Dendritic cell treated with granulocyte-macrophage colony-stimulating factor and Interleukin-4, amounts not matched to agents 40 ng/mL and 50 ng/mL, for 4 days (primary cell): ENCODE measurements around the gene TNNI2.
A peak's percentile ranks its signal among the peaks of the same experiment; 100 is the strongest.

Experiments used
- H3K27ac Mint-ChIP-seq: one replicate; pipeline ENCODE4 v1.8.0; 2022; ENCODE audit warnings: mild to moderate bottlenecking, mixed read lengths
- H3K27me3 Mint-ChIP-seq: one replicate; pipeline ENCODE4 v1.8.0; 2022; ENCODE audit warnings: mild to moderate bottlenecking, mixed read lengths
- H3K36me3 Mint-ChIP-seq: one replicate; pipeline ENCODE4 v1.8.0; 2022; ENCODE audit warnings: low read depth, mixed read lengths
- H3K4me1 Mint-ChIP-seq: one replicate; pipeline ENCODE4 v1.8.0; 2022; ENCODE audit warnings: low read depth, mixed read lengths
- H3K4me3 Mint-ChIP-seq: one replicate; pipeline ENCODE4 v1.8.0; 2022; ENCODE audit warnings: mild to moderate bottlenecking, moderate library complexity, mixed read lengths
- H3K9me3 Mint-ChIP-seq: one replicate; pipeline ENCODE4 v1.8.0; 2022; ENCODE audit warnings: mixed read lengths
- intact Hi-C: fragments of 100-400 bp; cut with micrococcal nuclease; formaldehyde crosslinking; loops from one replicate; pipeline ENCODE4 v1.15.0; 2022

The TNNI2 gene

GRCh38 chr11:1843098-1843473 is 4.3 kb downstream of the TNNI2 start:
- intact Hi-C loops = no loop called here
- peaks cover 35% of the 10 kb centered on the region for H3K36me3 Mint-ChIP-seq
- H3K27me3 Mint-ChIP-seq = no peaks in the 10 kb centered on the region
- peak overlapping the region; percentile 86 for H3K27ac Mint-ChIP-seq
- peaks cover 93% of the 10 kb centered on the region for H3K4me1 Mint-ChIP-seq
- no peaks in the 10 kb centered on the region for H3K9me3 Mint-ChIP-seq
- H3K4me3 Mint-ChIP-seq = no peak overlapping the region

- peak overlapping the region; percentile 86 for H3K27ac Mint-ChIP-seq
- H3K27me3 Mint-ChIP-seq = no peaks in the 10 kb centered on the region
- intact Hi-C loops = no loop called here
- H3K4me3 Mint-ChIP-seq = peak overlapping the region; percentile 33
- H3K36me3 Mint-ChIP-seq = peaks cover 42% of the 10 kb centered on the region
- peaks cover 93% of the 10 kb centered on the region for H3K4me1 Mint-ChIP-seq
- H3K9me3 Mint-ChIP-seq = no peaks in the 10 kb centered on the region
Measured at GRCh38 chr11:1843796-1844195, 5.0 kb downstream of the TNNI2 start.

- Mint-ChIP-seq H3K4me3 (peak overlapping the region; percentile 72), H3K36me3 (peaks cover 44% of the 10 kb centered on the region), H3K4me1 (peaks cover 94% of the 10 kb centered on the region), H3K27ac (peak overlapping the region; percentile 86), H3K27me3 (no peaks in the 10 kb centered on the region), H3K9me3 (no peaks in the 10 kb centered on the region)
- intact Hi-C loops = no loop called here
Measured at GRCh38 chr11:1844221-1845094, 5.7 kb downstream of the TNNI2 start.

DNA sequence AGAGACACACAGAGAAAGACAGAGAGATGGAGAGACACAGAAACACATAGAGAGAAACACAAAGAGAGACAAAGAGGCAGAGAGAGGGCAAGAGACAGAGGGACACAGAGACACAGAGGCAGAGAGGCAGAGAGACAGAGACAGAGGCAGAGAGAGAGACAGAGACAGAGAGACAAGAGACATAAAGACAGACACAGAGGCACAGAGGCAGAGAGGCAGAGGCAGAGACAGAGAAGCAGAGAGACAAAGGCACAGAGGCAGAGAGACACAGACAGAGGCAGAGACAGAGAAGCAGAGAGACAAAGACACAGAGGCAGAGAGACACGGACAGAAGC is 6.3 kb downstream of the TNNI2 start:
- H3K27ac Mint-ChIP-seq = peak overlapping the region; percentile 86
- H3K36me3 Mint-ChIP-seq = peaks cover 44% of the 10 kb centered on the region
- intact Hi-C loops = no loop called here
- peak overlapping the region; percentile 72 for H3K4me3 Mint-ChIP-seq
- peaks cover 94% of the 10 kb centered on the region for H3K4me1 Mint-ChIP-seq
- no peaks in the 10 kb centered on the region for H3K27me3 Mint-ChIP-seq
- no peaks in the 10 kb centered on the region for H3K9me3 Mint-ChIP-seq

GRCh38 chr11:1845561-1846452 is 7.0 kb downstream of the TNNI2 start:
- Mint-ChIP-seq H3K9me3 (no peaks in the 10 kb centered on the region), H3K27me3 (no peaks in the 10 kb centered on the region), H3K27ac (peak overlapping the region; percentile 86), H3K4me3 (peak overlapping the region; percentile 72), H3K4me1 (peaks cover 93% of the 10 kb centered on the region), H3K36me3 (peaks cover 44% of the 10 kb centered on the region)
- intact Hi-C loops = no loop called here

- H3K4me3 Mint-ChIP-seq = peak overlapping the region; percentile 72
- H3K36me3 Mint-ChIP-seq = peaks cover 44% of the 10 kb centered on the region
- intact Hi-C loops = no loop called here
- H3K27ac Mint-ChIP-seq = peak overlapping the region; percentile 86
- H3K9me3 Mint-ChIP-seq = no peaks in the 10 kb centered on the region
- no peaks in the 10 kb centered on the region for H3K27me3 Mint-ChIP-seq
- H3K4me1 Mint-ChIP-seq = peaks cover 96% of the 10 kb centered on the region
Measured at GRCh38 chr11:1846453-1846932, 7.7 kb downstream of the TNNI2 start.

DNA sequence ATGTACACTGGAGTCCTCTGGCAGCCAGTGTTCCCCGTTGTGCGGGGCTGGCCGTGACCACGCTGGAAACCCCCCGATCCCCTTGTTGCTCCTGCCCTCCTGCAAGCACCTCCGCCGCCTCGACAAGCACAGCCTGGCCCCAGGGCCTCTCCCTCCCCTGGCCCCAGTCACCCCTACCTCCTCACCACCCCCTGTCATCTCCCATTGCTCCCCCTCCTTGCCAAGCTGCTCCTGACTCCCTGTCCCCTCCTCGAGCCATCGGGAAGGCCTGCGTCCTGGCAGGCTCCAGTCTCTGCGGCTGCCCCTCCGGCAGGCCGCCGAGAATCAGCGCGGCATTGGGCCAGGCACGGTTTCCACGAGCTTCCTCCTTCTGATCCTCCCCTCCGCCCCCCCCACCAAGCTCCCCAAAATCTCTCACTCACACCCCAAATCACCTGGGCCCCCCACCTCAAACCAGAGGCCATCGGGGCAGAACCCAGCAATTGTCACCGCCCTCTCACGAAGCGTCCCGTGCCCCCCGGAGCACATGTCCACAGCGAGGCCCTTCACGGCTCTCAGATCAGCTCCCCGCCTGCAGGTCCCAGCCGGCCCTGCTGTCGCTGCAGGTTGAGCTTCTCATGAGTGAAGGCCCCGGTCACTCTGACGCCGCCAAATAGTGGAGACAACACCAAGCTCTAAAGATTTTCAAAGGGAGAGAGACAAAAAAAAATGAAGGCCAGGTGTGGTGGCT is 8.4 kb downstream of the TNNI2 start:
- Mint-ChIP-seq H3K4me1 (peaks cover 96% of the 10 kb centered on the region), H3K27me3 (no peaks in the 10 kb centered on the region), H3K27ac (peak overlapping the region; percentile 86), H3K36me3 (peaks cover 44% of the 10 kb centered on the region), H3K4me3 (peak overlapping the region; percentile 72), H3K9me3 (no peaks in the 10 kb centered on the region)
- intact Hi-C loops = no loop called here

DNA sequence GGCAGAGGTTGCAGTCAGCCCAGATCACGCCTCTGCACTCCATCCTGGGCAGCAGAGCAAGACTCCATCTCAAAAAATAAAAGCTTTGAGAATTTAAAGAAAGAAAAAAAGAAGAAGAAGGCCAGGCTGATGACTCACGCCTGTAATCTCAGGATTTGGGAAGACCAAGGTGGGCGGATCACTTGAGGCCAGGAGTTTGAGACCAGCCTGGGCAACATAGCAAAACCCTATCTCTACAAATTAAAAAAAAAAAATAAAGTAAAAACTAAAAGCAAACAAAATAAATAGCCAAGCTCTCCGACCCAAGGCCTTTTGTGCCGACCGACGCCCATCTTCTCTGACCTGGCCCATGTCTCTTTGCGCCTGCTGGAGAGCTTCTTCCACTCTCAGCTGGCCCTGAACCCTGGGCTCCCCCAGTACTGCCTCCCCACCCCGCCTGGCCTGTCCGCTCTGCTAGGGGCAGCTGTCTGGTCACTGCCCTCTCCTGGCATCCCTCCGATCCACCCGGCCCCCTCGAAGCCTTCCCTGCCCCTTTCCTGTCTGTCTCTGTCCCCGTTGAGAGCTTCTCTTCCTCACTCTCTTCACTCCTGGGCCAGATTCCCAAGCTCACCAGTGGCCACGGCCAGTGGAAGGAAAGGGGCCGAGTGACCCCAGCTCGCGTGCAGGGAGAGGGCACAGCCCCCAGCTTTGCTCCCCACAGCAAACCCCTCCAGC is 9.3 kb downstream of the TNNI2 start:
- intact Hi-C loops = no loop called here
- Mint-ChIP-seq H3K4me3 (peak overlapping the region; percentile 72), H3K4me1 (peaks cover 99% of the 10 kb centered on the region), H3K27me3 (no peaks in the 10 kb centered on the region), H3K9me3 (no peaks in the 10 kb centered on the region), H3K36me3 (peaks cover 48% of the 10 kb centered on the region), H3K27ac (peak overlapping the region; percentile 86)

GRCh38 chr11:1848640-1849430 is 10.1 kb downstream of the TNNI2 start:
- H3K4me1 Mint-ChIP-seq = peaks cover 99% of the 10 kb centered on the region
- H3K4me3 Mint-ChIP-seq = peak overlapping the region; percentile 72
- H3K27ac Mint-ChIP-seq = peak overlapping the region; percentile 86
- H3K9me3 Mint-ChIP-seq = no peaks in the 10 kb centered on the region
- intact Hi-C loops = no loop called here
- no peaks in the 10 kb centered on the region for H3K27me3 Mint-ChIP-seq
- peaks cover 51% of the 10 kb centered on the region for H3K36me3 Mint-ChIP-seq

DNA sequence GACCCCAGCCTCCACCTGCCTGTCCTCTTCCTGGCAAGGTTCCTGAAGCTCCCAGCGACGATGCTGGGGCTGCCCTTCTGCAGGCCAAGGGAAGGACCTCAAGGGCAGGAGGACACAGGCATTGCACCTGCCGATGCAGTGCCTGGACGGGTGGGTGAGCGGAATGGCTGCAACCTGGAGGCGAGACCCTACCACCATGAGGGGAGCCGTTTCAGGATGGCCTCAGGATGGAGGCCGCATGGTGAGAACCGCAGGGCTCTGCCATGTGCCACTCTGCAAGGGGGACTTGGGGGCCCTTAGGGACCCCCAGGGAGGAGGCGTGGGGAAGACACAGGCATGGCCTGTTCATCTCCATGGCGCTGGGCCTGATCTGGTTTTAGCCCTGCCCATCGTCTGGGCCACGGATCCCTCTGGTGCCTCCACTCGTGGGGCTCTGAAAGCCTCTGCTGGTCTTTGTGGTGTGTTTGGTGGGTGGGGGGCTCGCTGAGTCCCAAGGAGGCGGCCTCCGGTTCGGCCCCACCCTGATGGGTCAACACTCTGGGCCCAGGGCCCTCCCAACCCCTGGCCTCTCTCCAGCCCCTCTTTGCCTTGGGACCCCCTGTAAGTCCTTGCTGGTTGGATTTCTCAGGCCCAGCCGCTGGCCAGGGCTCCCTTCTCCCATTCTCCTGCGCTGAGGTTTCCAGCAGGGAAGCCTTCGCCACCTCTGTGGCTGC is 12.8 kb downstream of the TNNI2 start:
- intact Hi-C loops = no loop called here
- Mint-ChIP-seq H3K27ac (peak overlapping the region; percentile 86), H3K4me1 (peaks cover 98% of the 10 kb centered on the region), H3K4me3 (peak overlapping the region; percentile 88), H3K36me3 (peaks cover 58% of the 10 kb centered on the region), H3K27me3 (no peaks in the 10 kb centered on the region), H3K9me3 (no peaks in the 10 kb centered on the region)

GRCh38 chr11:1852271-1852876 is 13.6 kb downstream of the TNNI2 start:
- no peaks in the 10 kb centered on the region for H3K9me3 Mint-ChIP-seq
- H3K36me3 Mint-ChIP-seq = peaks cover 50% of the 10 kb centered on the region
- no peaks in the 10 kb centered on the region for H3K27me3 Mint-ChIP-seq
- H3K27ac Mint-ChIP-seq = peak overlapping the region; percentile 86
- H3K4me3 Mint-ChIP-seq = peak overlapping the region; percentile 88
- intact Hi-C loops = no loop called here
- peaks cover 97% of the 10 kb centered on the region for H3K4me1 Mint-ChIP-seq

DNA sequence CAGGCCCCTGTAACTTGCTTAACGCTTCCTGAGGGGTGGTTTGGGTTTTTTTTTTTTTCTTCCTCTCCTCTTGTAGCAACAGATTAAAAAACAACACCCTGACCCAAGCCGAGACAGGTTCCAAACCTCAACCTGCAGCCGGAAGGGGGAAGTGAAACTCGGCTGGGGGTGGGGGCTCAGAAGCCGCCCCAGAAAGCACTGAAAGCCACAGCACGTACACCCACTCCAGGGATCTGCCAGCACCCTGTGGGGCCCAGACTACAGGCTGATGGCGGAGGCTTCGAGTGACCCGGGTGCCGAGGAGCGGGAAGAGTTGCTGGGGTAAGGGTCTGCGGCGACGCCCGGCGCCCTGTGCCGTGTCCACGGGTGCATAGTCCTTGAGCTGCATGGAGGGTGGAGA is 14.1 kb downstream of the TNNI2 start, which contains the start of gene LSP1:
Gene LSP1, plus strand, starts transcription at position 208 of the 400 bp plus-strand sequence. Its CDS starts 61 bp downstream, at position 269.
- peak within 1 kb of the TSS; percentile 88 for H3K4me3 Mint-ChIP-seq
- peak within 1 kb of the TSS; percentile 86 for H3K27ac Mint-ChIP-seq
- no peaks in the 10 kb centered on the region for H3K27me3 Mint-ChIP-seq
- intact Hi-C loops = no loop called here
- peaks cover 48% of the 10 kb centered on the region for H3K36me3 Mint-ChIP-seq
- peaks cover 97% of the 10 kb centered on the region for H3K4me1 Mint-ChIP-seq
- H3K9me3 Mint-ChIP-seq = no peaks in the 10 kb centered on the region
